Measurements from ENCODE around the gene CSNK2A1.

The CSNK2A1 gene

GRCh38 chr20:438571-439469 is 104.8 kb downstream of the CSNK2A1 start:
- no peak for TF ChIP-seq EZH2phosphoT487 (conservative IDR thresholded peaks at IDR 0.05; ENCODE audit: low read length)
- TF ChIP-seq, protein P1, sequence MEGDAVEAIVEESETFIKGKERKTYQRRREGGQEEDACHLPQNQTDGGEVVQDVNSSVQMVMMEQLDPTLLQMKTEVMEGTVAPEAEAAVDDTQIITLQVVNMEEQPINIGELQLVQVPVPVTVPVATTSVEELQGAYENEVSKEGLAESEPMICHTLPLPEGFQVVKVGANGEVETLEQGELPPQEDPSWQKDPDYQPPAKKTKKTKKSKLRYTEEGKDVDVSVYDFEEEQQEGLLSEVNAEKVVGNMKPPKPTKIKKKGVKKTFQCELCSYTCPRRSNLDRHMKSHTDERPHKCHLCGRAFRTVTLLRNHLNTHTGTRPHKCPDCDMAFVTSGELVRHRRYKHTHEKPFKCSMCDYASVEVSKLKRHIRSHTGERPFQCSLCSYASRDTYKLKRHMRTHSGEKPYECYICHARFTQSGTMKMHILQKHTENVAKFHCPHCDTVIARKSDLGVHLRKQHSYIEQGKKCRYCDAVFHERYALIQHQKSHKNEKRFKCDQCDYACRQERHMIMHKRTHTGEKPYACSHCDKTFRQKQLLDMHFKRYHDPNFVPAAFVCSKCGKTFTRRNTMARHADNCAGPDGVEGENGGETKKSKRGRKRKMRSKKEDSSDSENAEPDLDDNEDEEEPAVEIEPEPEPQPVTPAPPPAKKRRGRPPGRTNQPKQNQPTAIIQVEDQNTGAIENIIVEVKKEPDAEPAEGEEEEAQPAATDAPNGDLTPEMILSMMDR (IDR thresholded peaks at IDR 0.05; ENCODE audit: insufficient read depth, low read length, poor library complexity, severe bottlenecking) = no peak
- H3K27ac ChIP-seq (ENCODE audit: low read depth, low read length) = no peak overlapping the region
- H3K9me3 ChIP-seq (ENCODE audit: insufficient read depth, low read length) = no peaks in the 10 kb centered on the region
- H4K20me1 ChIP-seq (ENCODE audit: low read depth, low read length) = no peaks in the 10 kb centered on the region
- no peak overlapping the region for H3K4me2 ChIP-seq (ENCODE audit: low read depth, low read length, poor library complexity, severe bottlenecking)
- peaks cover 9% of the 10 kb centered on the region; the same call in 1 of the 2 replicates for H3K36me3 ChIP-seq (ENCODE audit: low read length)
- no peaks in the 10 kb centered on the region for H3K27me3 ChIP-seq (ENCODE audit: low read length)
- H3K79me2 ChIP-seq (ENCODE audit: insufficient read depth, low read length) = no peaks in the 10 kb centered on the region
- no peak overlapping the region for H3K9ac ChIP-seq (ENCODE audit: low read length)
- H3K4me3 ChIP-seq (ENCODE audit: insufficient read depth, low read length, poor library complexity, severe bottlenecking) = no peak overlapping the region
- H3F3A ChIP-seq (ENCODE audit: insufficient read depth) = no peaks in the 10 kb centered on the region
- no peak overlapping the region for H2AFZ ChIP-seq (ENCODE audit: low read depth, low read length, severe bottlenecking)
- H3K9me2 ChIP-seq (replicated peaks; ENCODE audit: insufficient read depth, low read length) = no peaks in the 10 kb centered on the region

- Histone ChIP-seq H3F3A (ENCODE audit: insufficient read depth) (no peaks in the 10 kb centered on the region), H3K4me3 (ENCODE audit: insufficient read depth, low read length, poor library complexity, severe bottlenecking) (no peak overlapping the region), H3K36me3 (ENCODE audit: low read length) (peaks cover 9% of the 10 kb centered on the region; the same call in 1 of the 2 replicates), H3K27me3 (ENCODE audit: low read length) (no peaks in the 10 kb centered on the region), H3K27ac (ENCODE audit: low read depth, low read length) (no peak overlapping the region), H3K79me2 (ENCODE audit: insufficient read depth, low read length) (no peaks in the 10 kb centered on the region), H3K9ac (ENCODE audit: low read length) (no peak overlapping the region), H2AFZ (ENCODE audit: low read depth, low read length, severe bottlenecking) (no peak overlapping the region), H4K20me1 (ENCODE audit: low read depth, low read length) (no peaks in the 10 kb centered on the region), H3K9me2 (replicated peaks; ENCODE audit: insufficient read depth, low read length) (no peaks in the 10 kb centered on the region), H3K9me3 (ENCODE audit: insufficient read depth, low read length) (no peaks in the 10 kb centered on the region), H3K4me2 (ENCODE audit: low read depth, low read length, poor library complexity, severe bottlenecking) (no peak overlapping the region)
- TF ChIP-seq EZH2phosphoT487 (conservative IDR thresholded peaks at IDR 0.05; ENCODE audit: low read length) = no peak
- TF ChIP-seq, protein P1 (IDR thresholded peaks at IDR 0.05; ENCODE audit: insufficient read depth, low read length, poor library complexity, severe bottlenecking) = no peak
Measured at GRCh38 chr20:437787-438486, 105.7 kb downstream of the CSNK2A1 start.

- H4K20me1 ChIP-seq (ENCODE audit: low read depth, low read length) = no peaks in the 10 kb centered on the region
- no peak overlapping the region for H3K4me3 ChIP-seq (ENCODE audit: insufficient read depth, low read length, poor library complexity, severe bottlenecking)
- no peak overlapping the region for H3K9ac ChIP-seq (ENCODE audit: low read length)
- no peaks in the 10 kb centered on the region for H3F3A ChIP-seq (ENCODE audit: insufficient read depth)
- TF ChIP-seq EZH2phosphoT487 (conservative IDR thresholded peaks at IDR 0.05; ENCODE audit: low read length) = no peak
- TF ChIP-seq, protein P1 (IDR thresholded peaks at IDR 0.05; ENCODE audit: insufficient read depth, low read length, poor library complexity, severe bottlenecking) = no peak
- no peaks in the 10 kb centered on the region for H3K9me2 ChIP-seq (replicated peaks; ENCODE audit: insufficient read depth, low read length)
- no peaks in the 10 kb centered on the region for H3K27me3 ChIP-seq (ENCODE audit: low read length)
- no peak overlapping the region for H3K27ac ChIP-seq (ENCODE audit: low read depth, low read length)
- peaks cover 8% of the 10 kb centered on the region; the same call in 1 of the 2 replicates for H3K36me3 ChIP-seq (ENCODE audit: low read length)
- no peaks in the 10 kb centered on the region for H3K9me3 ChIP-seq (ENCODE audit: insufficient read depth, low read length)
- H2AFZ ChIP-seq (ENCODE audit: low read depth, low read length, severe bottlenecking) = no peak overlapping the region
- no peak overlapping the region for H3K4me2 ChIP-seq (ENCODE audit: low read depth, low read length, poor library complexity, severe bottlenecking)
- no peaks in the 10 kb centered on the region for H3K79me2 ChIP-seq (ENCODE audit: insufficient read depth, low read length)
Measured at GRCh38 chr20:436476-436875, 107.1 kb downstream of the CSNK2A1 start.

Data from SU-DHL-6 (cell line).